Stimulated activated CD4-positive, alpha-beta T cell treated with anti-CD3 and anti-CD28 coated beads, Interleukin-4, amount 100 ng/mL, for 1 hour (primary cell): Measurements from ENCODE around the gene TMEM87A.
"Not testable (repeated sequence)": the region's sequence is repeated elsewhere in the genome, so short reads cannot be mapped to it uniquely, and the experiment has no call there.

Experiments used
- DNase-seq: peaks from one replicate; pipeline ENCODE4 v3.0.0-alpha.2; 2020

Gene TMEM87A

DNA sequence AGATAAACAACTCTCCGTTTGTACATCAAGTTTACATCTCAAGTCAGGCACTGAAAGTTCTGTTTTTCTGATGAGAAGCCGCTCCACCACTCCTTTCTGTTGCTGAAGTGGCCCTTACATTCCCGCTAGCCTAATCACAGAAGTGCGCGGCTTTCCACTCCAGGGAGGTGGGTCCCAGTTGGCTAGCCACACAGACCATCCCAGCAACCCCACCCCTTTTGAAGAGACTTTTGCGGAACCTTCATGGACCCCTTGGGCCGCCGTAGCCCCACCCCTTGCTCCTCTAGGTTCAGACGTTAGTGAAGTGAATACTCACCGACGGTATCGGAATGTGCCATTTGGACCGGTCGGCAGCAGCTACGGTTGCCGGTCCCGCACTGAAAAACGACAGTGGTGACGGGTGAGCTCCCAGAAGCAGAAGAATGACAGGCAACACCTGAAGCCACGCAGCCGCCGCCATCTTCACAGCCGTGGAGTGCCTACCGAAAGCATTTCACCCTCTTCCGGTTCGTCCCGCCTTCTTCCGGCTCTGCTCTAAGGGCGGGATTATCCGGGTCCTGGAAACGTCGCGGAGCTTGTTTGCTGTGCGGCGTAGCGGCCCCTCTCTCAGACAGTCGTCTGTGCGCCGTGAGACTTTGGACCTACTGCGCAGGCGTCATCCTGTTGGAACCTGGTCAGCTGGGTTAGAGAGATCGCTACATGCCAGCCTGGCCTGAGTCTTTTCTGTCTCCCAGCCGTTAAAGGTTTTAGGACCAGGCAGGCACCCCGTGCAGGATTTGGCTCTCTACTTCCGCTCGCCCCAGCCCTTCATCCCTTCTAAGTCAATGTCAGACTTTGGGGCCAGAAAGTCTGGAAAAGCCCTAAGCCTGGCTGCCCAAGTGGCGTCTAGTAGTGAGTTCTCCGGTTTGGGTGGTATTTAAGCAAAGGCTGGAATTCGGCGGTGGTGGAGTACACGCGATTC is at the start of gene TMEM87A, which contains the start of gene GANC:
Gene TMEM87A (minus strand): TSS at position 495 of the 961 bp plus-strand sequence. CDS start 35 bp downstream, at position 460.
Gene GANC (plus strand): TSS at position 263 of the 961 bp plus-strand sequence. CDS start 1,281 bp downstream, outside the sequence.
- DNase-seq = peak; percentile 92

- no peak for DNase-seq
Measured at GRCh38 chr15:42319206-42319605, 46.0 kb upstream of the TMEM87A start.

GRCh38 chr15:42316282-42316805 is 43.1 kb upstream of the TMEM87A start:
- DNase-seq = not testable (repeated sequence)

DNA sequence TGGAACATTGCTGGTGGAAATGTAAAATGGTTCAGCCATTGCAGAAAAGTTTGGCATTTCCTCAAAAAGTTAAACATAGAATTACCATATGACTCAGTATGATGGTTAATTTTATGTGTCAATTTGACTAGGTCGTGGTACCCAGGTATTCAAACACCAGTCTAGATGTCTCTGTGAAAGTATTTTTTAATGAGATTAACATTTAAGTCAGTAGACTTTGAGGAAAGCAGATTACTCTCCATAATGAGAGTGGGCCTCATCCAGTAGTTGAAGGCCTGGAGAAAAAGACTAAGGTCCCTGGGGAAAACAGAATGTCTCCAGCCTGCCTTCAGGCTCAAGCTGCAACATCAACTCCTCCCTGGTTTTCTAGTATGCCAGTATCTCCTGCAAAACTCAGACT is 42.3 kb upstream of the TMEM87A start:
- DNase-seq = no peak

- DNase-seq = no peak
Measured at GRCh38 chr15:42314818-42315217, 41.6 kb upstream of the TMEM87A start.

DNA sequence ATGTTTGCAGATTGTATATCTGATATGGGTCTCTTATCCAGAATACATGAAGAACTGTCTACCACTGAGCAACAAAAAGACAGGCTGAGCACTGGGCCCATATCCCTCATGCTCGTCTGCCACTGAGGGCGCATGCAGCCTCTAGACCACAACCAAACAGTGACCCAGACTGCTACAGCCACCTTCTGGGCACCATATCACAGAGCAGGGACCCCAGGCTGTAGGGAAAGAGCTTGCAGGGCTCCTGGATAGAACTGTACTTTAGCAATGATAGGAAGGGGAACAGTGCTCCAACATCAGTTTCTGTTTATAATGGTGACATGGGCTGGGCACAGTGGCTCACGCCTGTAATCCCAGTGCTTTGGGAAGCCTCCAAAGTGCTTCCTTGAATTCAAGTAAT is 40.2 kb upstream of the TMEM87A start:
- DNase-seq = no peak

- no peak for DNase-seq
Measured at GRCh38 chr15:42306681-42307080, 33.4 kb upstream of the TMEM87A start.

DNA sequence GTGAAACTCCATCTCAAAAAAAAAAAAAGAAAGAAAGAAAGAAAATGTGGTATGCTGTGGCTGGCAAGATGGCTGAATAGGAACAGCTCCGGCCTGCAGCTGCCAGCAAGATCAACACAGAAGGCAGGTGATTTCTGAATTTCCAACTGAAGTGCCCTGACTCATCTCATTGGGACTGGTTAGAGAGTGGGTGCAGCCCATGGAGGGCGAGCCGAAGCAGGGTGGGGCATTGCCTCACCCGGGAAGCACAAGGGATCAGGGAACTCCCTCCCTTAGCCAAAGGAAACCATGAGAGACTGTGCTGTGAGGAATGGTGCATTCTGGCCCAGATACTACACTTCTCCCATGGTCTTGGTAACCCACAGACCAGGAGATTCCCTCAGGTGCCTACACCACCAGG is 27.8 kb upstream of the TMEM87A start:
- DNase-seq = not testable (repeated sequence)

- DNase-seq = no peak
Measured at GRCh38 chr15:42289166-42289565, 15.9 kb upstream of the TMEM87A start.

DNA sequence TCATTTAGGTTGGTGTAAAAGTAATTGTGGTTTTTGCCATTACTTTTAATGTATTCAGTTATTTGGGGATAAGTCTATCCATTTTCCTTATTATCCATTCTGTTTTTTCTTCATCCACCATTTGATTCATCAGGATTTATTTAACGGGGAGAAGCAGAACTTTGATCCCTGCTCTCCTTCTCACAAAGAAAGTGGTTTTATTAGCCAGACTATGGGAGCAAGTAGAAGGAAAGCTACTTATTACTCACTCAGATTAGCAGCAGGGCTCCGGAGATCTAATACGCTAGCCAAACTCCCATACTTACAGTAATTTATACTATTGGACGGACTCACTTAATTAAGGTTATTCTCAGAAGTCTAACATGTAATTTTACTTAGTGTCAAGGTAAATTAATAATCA is 14.7 kb upstream of the TMEM87A start:
- DNase-seq = no peak

DNA sequence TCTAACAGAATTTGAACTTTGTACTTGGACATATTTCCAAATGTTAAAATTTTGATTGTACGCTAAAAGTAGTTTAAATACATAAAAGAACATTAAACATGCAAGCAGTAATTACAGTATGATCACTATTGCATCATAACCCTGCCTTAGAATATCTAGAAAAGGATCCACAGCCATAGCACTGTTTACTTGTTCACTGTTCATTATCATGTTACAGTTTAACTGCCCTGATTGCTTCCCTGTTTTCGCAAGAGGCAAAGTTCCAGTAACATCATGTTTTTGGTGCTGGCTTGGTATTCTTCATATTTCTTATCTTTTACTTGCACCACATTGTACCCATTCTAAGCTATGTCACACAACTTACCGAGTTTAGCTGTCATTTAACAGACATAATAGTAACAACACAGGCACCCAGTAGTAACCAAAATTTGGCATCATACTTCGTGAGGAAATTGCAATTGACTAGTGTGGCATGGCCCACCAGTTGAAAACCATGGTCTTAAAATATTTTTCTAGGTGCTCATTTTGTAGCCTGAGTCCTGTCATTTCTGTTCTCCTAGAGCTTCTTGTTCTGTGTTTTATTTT is 13.3 kb upstream of the TMEM87A start:
- no peak for DNase-seq

DNA sequence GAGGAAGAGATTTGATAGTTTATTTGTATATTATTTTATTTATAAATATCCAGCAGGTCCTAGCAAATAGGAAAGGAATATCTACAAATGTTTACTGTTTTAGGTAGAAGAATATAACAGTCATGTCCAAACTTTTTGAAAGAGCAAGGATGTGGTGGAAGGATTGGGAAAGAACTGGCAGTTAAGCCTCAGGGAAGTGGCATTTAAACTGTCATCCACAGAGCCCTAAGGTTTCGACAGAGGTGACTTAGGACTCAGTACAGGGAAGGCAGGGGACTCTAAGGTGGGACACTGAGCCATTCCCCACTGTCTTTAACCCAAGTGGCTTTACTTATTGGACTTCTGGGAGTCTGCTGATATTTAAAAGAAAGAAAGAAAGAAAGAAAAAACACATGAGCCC is 11.8 kb upstream of the TMEM87A start:
- DNase-seq = no peak

GRCh38 chr15:42284551-42284950 is 11.3 kb upstream of the TMEM87A start:
- no peak for DNase-seq

DNA sequence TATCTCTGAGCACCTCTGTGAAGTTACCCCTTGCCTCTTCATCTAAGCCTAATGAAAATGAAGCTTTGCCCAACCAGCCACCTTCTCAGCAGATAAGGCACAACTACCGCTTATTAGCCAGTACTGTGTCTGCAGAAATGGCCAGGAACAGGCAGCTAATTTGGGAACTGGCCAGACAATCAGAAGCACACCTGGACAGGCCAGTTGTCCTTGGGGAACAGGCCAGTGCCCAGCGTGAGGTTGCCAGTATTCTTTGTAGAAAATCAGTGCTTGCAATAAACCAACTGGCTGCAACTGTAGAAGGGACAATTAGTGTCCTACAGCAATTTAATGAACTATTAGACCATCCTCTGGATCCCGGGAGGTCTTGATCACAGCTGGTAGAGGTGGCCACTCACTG is 10.4 kb upstream of the TMEM87A start:
- DNase-seq = no peak

GRCh38 chr15:42282926-42283325 is 9.7 kb upstream of the TMEM87A start:
- no peak for DNase-seq

- no peak for DNase-seq
Measured at GRCh38 chr15:42282344-42282743, 9.1 kb upstream of the TMEM87A start.

DNA sequence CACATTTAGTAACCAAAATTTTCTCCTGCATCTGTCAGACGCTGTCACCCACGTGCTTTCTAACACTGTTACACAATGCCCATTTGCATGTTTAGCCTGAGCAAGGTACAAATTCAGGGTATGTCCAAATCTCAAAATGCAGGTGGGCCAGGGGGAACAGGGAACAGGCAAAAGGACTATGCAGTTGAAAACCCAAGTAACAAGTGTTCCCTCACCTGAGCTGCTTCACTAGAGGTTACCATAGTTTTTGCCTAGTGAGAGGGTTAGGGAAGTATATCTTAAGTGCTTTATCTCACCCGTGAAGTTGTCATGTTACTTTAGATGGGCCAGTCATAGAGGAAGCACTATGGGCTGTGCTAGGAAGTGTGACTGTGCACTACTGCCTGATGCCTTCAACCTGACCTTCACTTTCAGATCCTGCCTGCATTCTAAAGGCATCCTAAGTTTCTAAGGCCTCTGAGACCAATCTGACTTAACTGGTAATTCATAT is 6.0 kb upstream of the TMEM87A start:
- no peak for DNase-seq

DNA sequence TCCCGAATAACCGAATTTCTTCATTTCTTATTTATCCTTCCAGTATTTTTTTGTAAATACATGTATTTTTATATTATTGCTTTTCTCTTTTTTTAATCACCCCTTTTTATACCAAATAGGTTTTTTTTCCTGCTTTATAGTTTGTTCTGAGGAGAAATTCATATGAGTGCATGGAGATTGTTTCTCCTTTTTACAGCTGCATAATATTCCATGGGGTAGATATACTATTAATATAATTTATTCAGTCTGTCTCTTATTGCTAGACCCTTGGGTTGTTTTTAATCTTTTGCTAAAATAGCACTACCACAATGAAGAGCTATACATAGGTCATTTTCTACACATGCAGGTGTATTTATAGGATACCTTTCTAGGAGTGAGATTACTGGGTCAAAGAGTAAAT is 3.5 kb upstream of the TMEM87A start:
- no peak for DNase-seq

- no peak for DNase-seq
Measured at GRCh38 chr15:42275780-42276391, 2.7 kb upstream of the TMEM87A start.

DNA sequence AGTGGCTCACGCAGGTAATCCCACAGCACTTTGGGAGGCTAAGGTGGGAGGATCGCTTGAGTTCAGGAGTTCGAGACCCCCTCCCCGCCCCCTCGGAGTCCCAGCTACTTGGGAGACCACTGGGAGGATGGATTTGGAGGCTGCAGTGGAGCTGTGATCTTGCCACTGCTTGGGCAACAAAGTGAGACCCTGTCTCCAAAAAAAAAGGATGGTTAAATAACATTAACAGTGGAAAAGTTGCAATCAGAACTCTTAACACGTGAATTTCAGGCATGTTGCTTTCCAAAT is 1.4 kb upstream of the TMEM87A start:
- no peak for DNase-seq

- DNase-seq = peak; percentile 66
Measured at GRCh38 chr15:42273900-42274701, 868 bp upstream of the TMEM87A start.

DNA sequence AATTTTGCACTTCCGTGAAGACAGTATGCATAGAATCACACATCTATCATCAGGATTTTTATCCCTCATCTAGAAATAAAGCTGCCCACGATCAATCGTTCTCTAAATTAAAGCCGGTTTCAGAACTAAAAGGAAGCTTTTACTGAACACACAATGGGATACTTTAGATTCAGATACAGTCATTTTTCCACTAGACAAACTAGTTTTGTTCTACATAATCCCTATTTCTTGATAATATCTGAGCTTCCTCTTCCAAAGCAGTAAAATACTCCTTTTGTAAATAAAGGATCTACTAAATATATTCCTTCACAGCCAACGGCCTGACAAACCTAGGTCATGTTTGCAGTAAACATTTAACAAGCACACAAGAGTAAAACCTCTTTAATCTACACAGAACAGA is 2.2 kb downstream of the TMEM87A start:
- DNase-seq = no peak

- no peak for DNase-seq
Measured at GRCh38 chr15:42270551-42270950, 2.7 kb downstream of the TMEM87A start.
